Vagina (tissue), 2 donors: Measurements from ENCODE around the gene NRP2. TPM values are rescaled to one million over a fixed set of nuclear protein-coding genes. Genes with fewer than 3 reads are reported as not detected.

Experiments
- DNase-seq, 2 donors: peaks; one replicate each; pipeline ENCODE4 v3.0.0-alpha.2; 2017; ENCODE audit errors: extremely low spot score in 2 of 2
- H3K27ac ChIP-seq: fragments of 200-600 bp; sonication (generic); one replicate; pipeline ENCODE4 v1.5.1; 2019
- H3K27me3 ChIP-seq: fragments of 200-600 bp; sonication (generic); one replicate; pipeline ENCODE4 v1.5.1; 2019
- H3K36me3 ChIP-seq, 2 donors: fragments of 200-600 bp; sonication (generic); one replicate each; pipeline ENCODE4 v1.5.1; 2017 to 2019
- H3K4me1 ChIP-seq: fragments of 200-600 bp; sonication (generic); one replicate; pipeline ENCODE4 v1.5.1; 2019
- H3K4me3 ChIP-seq, 2 donors: fragments of 200-600 bp; sonication (generic); 1 replicate in 1 of 2; 2 replicates in 1 of 2; pipeline ENCODE4 v1.5.1; 2016 to 2019
- H3K9me3 ChIP-seq: fragments of 200-600 bp; sonication (generic); one replicate; pipeline ENCODE4 v1.5.1; 2019
- CTCF ChIP-seq, 3 experiments: fragments of 450-650 bp in 2 of 3; fragments of 200-600 bp in 1 of 3; sonication (generic) in 1 of 3; IDR thresholded peaks; one replicate each; pipeline ENCODE4 v1.5.1; 2017 to 2019; ENCODE audit warnings: antibody characterized with exemption in 3 of 3, mild to moderate bottlenecking in 2 of 3, moderate library complexity in 2 of 3
- POLR2A ChIP-seq, 2 donors: fragments of 450-650 bp; IDR thresholded peaks; one replicate each; pipeline ENCODE4 v1.6.1; 2017; ENCODE audit warnings: antibody characterized with exemption in 2 of 2, mild to moderate bottlenecking in 2 of 2, moderate library complexity in 2 of 2
- POLR2AphosphoS5 ChIP-seq, 2 donors: sonication (generic); formaldehyde crosslinking; IDR thresholded peaks; one replicate each; pipeline ENCODE4 v1.9.0; 2017; ENCODE audit warnings: antibody characterized with exemption in 2 of 2, mild to moderate bottlenecking in 2 of 2, low read depth in 1 of 2; ENCODE audit not compliant: insufficient read depth in 1 of 2
- intact Hi-C: fragments of 100-400 bp; cut with DNase I; formaldehyde crosslinking; loops from one replicate; pipeline ENCODE4 v1.15.1; 2023
- total RNA-seq: library from RNA; depleted of rRNA; stranded (reverse); fragments of >200 nt; gene quantifications from one replicate; pipeline ENCODE4 v1.2.3, GENCODE V29; 2016

NRP2 gene
- total RNA-seq, 1 donor from 2014 or later = 65.6 TPM

DNA sequence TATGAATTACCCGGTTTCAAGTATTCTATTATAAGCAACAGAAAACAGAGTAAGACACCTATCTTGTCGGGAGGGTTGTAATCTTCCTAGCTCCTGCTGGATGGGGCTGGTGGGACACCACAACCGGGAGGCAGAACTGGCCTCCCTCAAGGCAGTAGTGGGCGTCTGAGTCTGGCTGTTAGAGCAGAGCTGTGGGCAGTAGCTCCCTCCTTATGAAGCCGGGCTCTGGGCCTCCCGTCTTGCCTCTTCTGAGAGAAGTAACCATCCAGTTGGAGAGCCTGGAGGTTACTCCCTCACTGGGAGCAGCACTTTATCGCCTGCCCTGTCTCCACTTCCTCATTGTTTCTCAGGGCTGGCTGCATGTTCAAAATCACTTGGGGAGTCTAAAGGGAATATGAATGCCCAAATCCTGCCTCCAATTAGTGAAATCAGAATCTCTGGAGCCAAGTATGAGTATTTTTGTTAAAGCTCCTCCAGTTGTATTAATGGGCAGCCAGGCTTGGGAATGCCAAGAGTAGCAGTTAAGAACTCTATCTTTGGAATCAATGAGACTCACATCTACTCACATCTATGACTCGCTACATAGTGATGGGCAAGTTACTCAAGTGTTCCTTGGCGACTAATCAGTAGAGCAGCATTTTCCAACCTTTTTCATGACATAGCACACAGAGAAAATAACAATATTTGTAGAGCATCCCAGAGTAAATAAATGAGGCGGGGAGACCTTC, 27.3 kb upstream of the NRP2 start:
- intact Hi-C loops = no loop called here
- Histone ChIP-seq H3K27ac (no peak overlapping the region), H3K27me3 (no peaks in the 10 kb centered on the region), H3K4me3 (no peak overlapping the region), H3K36me3 (no peaks in the 10 kb centered on the region), H3K4me1 (peaks cover 4% of the 10 kb centered on the region), H3K9me3 (no peaks in the 10 kb centered on the region)
- TF ChIP-seq CTCF (IDR thresholded peaks at IDR 0.05) (no peak), POLR2AphosphoS5 (IDR thresholded peaks at IDR 0.05; ENCODE audit: insufficient read depth in 1 of 2, low read depth in 1 of 2) (no peak), POLR2A (IDR thresholded peaks at IDR 0.05) (no peak)
- DNase-seq = peak in 1 of 2 donors; percentile 62

- H3K36me3 ChIP-seq = no peaks in the 10 kb centered on the region
- no peak overlapping the region for H3K4me3 ChIP-seq
- H3K27ac ChIP-seq = no peak overlapping the region
- no peak for DNase-seq
- H3K27me3 ChIP-seq = no peaks in the 10 kb centered on the region
- no peaks in the 10 kb centered on the region for H3K9me3 ChIP-seq
- intact Hi-C loops = no loop called here
- peaks cover 12% of the 10 kb centered on the region for H3K4me1 ChIP-seq
- TF ChIP-seq POLR2A (IDR thresholded peaks at IDR 0.05) (no peak), POLR2AphosphoS5 (IDR thresholded peaks at IDR 0.05; ENCODE audit: insufficient read depth in 1 of 2, low read depth in 1 of 2) (no peak), CTCF (IDR thresholded peaks at IDR 0.05) (no peak)
Measured at GRCh38 chr2:205655779-205656456, 26.4 kb upstream of the NRP2 start.

DNA sequence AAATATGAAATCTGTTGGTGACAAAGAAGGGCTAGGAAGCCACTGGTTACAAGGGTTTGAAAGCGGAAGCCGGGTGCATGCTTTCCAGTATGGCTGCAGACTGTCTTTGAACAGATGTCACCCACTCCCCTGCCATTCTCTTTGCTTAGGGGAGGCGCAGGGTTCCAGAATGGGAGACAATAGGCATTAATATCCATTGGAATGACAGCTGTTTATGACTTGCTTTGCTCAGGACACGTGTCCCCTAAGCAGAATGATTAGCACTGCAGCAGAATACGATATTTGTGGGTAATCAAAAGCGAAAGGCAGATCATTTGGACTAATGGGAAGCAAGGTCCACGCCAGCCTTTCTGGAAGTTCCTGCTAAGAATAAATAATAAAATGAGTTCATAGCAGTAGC, 25.8 kb upstream of the NRP2 start:
- H3K36me3 ChIP-seq = no peaks in the 10 kb centered on the region
- TF ChIP-seq POLR2A (IDR thresholded peaks at IDR 0.05) = no peak
- TF ChIP-seq POLR2AphosphoS5 (IDR thresholded peaks at IDR 0.05; ENCODE audit: insufficient read depth in 1 of 2, low read depth in 1 of 2) = no peak
- TF ChIP-seq CTCF (IDR thresholded peaks at IDR 0.05) = no peak
- H3K4me3 ChIP-seq = no peak overlapping the region
- no peaks in the 10 kb centered on the region for H3K27me3 ChIP-seq
- H3K27ac ChIP-seq = no peak overlapping the region
- DNase-seq = no peak
- no peaks in the 10 kb centered on the region for H3K9me3 ChIP-seq
- intact Hi-C loops = no loop called here
- H3K4me1 ChIP-seq = peaks cover 15% of the 10 kb centered on the region

DNA sequence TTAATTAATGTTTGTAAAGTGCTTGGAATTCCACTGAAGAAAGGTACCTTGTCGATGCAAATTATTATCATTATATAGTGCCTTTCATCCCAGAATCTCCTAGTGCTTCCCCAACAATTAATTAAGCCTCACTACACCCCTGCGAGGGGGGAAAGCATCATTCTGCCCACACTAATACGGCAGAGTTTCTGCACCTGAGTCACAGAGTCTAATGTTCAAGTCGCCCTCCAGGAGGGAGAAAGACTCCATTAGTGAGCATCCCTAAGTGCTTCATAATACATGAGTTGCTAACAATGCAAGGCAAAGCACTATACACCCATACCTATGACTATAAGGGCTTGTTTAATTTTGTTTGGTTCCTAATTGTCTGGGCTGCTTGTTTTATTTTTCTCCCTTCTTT, 25.4 kb upstream of the NRP2 start:
- H3K36me3 ChIP-seq = no peaks in the 10 kb centered on the region
- H3K9me3 ChIP-seq = no peaks in the 10 kb centered on the region
- no peak overlapping the region for H3K27ac ChIP-seq
- H3K4me1 ChIP-seq = peaks cover 15% of the 10 kb centered on the region
- TF ChIP-seq CTCF (IDR thresholded peaks at IDR 0.05) (no peak), POLR2AphosphoS5 (IDR thresholded peaks at IDR 0.05; ENCODE audit: insufficient read depth in 1 of 2, low read depth in 1 of 2) (no peak), POLR2A (IDR thresholded peaks at IDR 0.05) (no peak)
- no peak overlapping the region for H3K4me3 ChIP-seq
- intact Hi-C loops = no loop called here
- DNase-seq = peak in 1 of 2 donors; percentile 32
- no peaks in the 10 kb centered on the region for H3K27me3 ChIP-seq

DNA sequence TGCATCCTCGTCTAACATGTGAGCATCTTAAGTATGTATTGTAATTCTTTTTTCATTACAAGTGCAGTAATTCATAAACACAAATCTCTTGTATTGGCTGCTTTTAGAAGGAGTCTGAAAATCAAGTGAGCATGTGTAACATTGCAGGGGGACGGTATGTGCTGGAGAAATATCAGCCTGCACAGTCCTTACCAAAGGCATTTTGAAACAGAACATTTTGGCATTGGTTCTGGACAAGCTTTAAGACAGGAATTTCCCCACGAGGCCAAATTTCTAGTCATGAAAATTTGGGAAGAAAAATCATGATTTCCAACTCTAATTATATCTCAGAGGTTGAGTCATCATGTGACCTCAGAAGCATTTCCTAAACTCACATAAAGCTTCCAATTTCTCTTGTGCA, 24.7 kb upstream of the NRP2 start:
- Histone ChIP-seq H3K9me3 (no peaks in the 10 kb centered on the region), H3K36me3 (no peaks in the 10 kb centered on the region), H3K4me1 (peaks cover 15% of the 10 kb centered on the region), H3K27ac (no peak overlapping the region), H3K27me3 (no peaks in the 10 kb centered on the region), H3K4me3 (no peak overlapping the region)
- TF ChIP-seq POLR2A (IDR thresholded peaks at IDR 0.05) (no peak), POLR2AphosphoS5 (IDR thresholded peaks at IDR 0.05; ENCODE audit: insufficient read depth in 1 of 2, low read depth in 1 of 2) (peak in 1 of 2 donors; percentile 39)
- peak in 1 of 2 donors; percentile 86 for DNase-seq
- intact Hi-C loops = no loop called here
